HG02943 (cell line): ENCODE results near the gene RPN2.

ENCODE experiments used
- ATAC-seq: cut with Tn5 transposase; IDR thresholded peaks from one replicate; pipeline ENCODE4 v1.9.1; 2021; ENCODE audit warnings: mild to moderate bottlenecking, low read depth, moderate library complexity; ENCODE audit not compliant: unreplicated experiment

RPN2 gene

DNA sequence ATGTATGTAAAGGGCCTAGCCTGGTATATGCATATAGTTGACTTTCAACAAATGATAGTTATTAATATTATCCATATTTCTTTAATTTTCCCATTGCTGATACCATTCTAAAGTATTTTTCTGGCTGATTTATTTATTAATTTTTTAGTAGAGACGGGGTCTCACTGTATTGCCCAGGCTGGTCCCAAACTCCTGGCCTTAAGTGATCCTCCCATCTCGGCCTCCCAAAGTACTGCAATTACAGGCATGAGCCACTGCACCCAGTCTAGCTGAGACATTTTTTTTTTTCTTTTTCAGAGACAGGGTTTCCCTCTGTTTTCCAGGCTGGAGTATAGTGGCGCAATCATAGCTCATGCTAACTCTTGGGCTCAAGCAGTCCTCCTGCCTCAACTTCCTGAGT, 30.1 kb downstream of the RPN2 start:
- no peak for ATAC-seq

DNA sequence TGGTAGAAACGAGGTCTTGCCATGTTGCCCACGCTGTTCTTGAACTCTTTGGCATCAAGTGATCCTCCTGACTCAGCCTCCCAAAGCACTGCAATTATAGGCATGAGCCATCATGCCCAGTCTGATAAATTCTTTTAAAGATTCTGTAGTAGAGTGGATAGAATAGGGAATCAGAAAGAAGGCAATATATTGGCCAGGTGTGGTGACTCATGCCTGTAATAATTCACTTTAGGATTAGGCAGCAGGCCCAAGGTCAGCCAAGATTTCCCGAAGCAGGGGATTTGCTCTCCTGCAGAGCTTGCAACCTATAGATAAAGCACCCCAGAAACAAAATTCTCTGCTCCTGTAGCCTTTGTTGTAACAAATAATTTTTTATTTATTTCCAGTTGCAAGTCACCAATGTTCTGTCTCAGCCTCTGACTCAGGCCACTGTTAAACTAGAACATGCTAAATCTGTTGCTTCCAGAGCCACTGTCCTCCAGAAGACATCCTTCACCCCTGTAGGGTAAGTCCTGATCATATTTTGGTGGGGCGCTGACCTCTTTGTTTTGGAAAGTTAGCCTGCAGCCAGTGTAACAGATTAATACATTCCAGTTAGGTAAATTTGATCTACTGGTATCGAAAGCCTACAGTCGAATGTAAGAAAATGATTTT, 30.7 kb downstream of the RPN2 start:
- ATAC-seq = no peak

DNA sequence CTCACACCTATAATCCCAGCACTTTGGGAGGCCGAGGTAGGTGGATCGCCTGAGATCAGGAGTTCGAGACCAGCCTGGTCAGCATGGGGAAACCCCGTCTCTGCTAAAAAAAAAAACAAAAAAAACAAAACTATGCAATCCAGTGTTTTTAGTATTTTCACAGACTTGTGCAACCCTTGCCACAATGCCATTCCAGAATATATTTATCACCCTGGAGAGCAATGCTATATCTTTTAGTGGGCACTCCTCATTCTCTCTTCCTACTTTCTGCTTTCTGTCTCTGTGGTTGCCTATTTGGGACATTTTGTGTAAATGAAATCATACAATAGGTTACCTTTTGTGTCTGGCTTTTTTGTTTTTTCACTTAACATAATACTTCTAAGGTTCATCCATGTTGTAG, 39.3 kb downstream of the RPN2 start:
- ATAC-seq = no peak

DNA sequence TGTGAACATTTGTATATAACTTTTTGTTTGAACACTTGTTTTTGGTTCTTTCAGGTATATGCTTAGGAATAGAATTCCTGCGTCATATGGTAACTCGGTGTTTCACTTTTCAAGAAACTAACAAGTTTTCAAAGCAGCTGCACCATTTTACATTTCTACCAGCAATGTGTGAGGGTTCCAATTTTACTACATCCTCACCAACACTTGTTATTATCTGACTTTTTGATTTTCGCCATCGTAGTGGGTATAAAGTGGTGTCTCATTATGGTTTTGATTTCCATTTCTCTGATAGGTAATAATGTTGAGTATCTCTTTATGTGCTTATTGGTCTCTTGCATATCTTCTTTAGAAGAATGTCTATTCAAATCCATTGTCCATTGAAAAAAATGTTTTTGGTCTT, 39.8 kb downstream of the RPN2 start:
- no peak for ATAC-seq

DNA sequence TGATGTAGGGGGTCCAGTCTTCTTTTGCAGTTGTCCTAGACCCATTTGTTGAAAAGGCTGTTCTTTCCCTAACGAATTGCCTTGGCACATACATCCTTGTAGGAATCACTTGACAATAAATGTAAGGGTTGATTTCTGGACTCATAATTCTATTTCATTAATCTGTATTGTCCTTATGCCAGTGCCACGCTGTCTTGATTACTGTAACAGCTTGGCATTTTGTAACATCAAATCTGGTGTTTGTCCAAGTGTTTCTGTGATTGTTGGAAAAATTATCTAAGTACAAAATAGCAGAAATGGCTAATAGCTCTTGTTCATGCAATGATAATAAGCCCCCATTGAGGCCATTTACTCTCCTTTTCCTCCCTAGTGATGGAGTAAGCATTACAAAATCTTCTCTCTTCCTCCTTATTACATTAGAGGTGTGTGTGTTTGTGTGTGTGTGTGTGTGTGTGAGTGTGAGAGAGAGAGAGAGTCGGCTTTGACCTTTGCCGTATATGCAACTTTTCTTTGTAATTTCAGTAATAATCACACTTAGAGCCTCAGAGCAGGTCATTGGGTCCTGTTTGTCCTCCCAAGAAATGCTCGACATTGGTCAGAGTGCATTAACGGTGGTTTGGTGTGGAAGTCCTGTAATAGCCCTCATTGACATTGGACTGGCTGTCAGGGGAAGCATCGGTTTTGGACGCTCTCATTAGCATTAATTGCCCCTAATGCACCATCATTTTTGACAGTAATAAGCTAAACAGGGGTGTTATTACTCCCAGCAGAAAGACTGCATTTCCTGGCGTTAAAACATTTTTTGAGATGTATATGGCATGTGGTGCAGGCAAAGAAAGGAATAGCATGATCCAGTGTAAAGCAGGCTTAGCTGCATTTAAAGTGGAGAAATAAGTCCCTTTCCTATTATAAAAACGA, 40.9 kb downstream of the RPN2 start:
- ATAC-seq = no peak

GRCh38 chr20:37220731-37221130, 41.6 kb downstream of the RPN2 start:
- ATAC-seq = no peak

GRCh38 chr20:37222086-37222485, 43.0 kb downstream of the RPN2 start:
- ATAC-seq = no peak

- ATAC-seq = no peak
Observed at GRCh38 chr20:37223053-37223452, 43.9 kb downstream of the RPN2 start.

- ATAC-seq = no peak
Observed at GRCh38 chr20:37225146-37225545, 46.0 kb downstream of the RPN2 start.

GRCh38 chr20:37226889-37227288, 47.8 kb downstream of the RPN2 start:
- no peak for ATAC-seq

DNA sequence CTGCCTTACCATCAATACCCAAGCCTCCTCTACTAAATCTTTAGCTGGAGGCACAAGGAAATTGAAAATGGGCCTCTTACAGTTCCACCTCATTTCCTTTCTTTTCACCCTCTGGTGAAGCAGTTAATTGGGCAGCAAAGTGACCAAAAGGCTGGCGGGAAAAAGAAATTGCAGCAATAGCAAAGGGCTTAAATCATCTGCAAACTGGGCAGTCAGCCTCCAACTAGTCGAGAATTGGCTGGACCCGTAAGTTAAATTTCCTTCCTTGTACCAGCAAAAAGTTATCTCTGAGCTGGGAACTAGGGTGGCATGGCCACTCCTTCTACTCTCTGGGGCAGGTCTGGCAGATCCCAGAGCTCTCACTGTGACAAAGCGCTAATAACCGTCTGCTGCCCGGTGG, 49.0 kb downstream of the RPN2 start:
- no peak for ATAC-seq

GRCh38 chr20:37228656-37229055, 49.5 kb downstream of the RPN2 start:
- no peak for ATAC-seq

- ATAC-seq = no peak
Observed at GRCh38 chr20:37229357-37229756, 50.2 kb downstream of the RPN2 start.

DNA sequence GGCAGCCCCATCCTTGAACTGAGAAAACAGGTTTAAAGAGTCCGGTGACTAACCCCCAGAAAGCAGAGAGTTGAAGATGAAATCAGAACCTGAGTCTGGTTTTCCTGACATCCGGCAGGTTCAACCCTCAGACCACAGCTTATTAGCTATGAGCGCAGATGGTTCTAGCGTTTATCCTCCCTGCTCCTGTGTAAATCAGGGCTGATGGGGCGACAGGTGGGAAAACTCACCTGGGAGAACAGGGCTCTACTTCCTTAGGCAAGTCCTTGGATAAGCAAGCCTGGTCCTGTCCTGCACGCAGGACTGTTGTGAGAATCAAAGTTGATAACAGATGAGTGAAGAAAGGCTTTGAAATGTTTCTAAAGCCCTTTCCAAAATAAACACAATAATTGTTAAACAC, 51.1 kb downstream of the RPN2 start:
- ATAC-seq = no peak

- ATAC-seq = no peak
Observed at GRCh38 chr20:37231947-37232630, 53.0 kb downstream of the RPN2 start.

GRCh38 chr20:37233548-37234253, 54.6 kb downstream of the RPN2 start:
- ATAC-seq = no peak

- no peak for ATAC-seq
Observed at GRCh38 chr20:37234254-37234581, 55.1 kb downstream of the RPN2 start.

DNA sequence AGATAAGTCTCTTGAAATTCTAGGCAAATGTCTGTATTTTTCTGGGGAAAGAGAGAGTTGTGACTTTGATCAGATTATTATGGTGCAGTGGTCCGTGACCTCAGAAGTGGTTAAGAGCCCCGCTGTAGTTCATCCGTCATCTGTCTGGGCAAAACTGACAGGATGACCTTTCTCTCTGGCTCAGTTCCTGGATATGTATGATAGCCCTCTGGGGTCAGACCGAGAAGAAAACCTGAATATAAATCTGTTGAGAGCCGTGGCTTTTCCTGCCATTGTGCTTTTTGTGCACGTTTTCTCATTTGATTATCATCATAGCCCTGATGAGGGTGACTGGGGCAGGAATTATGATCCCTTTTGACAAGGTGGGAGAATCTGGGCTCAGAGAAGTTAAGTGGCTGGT, 55.9 kb downstream of the RPN2 start:
- ATAC-seq = no peak

DNA sequence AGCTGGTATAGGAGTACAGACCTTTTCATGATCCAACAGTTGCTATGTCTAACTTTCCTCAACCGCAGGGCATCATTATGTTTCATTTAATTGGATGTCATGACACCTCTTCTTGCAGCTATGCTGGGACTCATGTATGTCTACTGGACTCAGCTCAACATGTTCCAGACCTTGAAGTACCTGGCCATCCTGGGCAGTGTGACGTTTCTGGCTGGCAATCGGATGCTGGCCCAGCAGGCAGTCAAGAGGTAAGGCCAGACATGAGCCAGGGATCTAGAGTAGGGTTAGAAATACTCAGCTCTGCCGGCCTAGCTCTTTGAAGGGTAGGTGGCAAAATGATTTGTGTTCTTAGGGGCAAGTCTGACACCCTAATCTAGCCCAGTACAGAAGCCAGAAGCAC, 57.3 kb downstream of the RPN2 start:
- ATAC-seq = no peak

GRCh38 chr20:37237656-37238055, 58.5 kb downstream of the RPN2 start:
- ATAC-seq = no peak

DNA sequence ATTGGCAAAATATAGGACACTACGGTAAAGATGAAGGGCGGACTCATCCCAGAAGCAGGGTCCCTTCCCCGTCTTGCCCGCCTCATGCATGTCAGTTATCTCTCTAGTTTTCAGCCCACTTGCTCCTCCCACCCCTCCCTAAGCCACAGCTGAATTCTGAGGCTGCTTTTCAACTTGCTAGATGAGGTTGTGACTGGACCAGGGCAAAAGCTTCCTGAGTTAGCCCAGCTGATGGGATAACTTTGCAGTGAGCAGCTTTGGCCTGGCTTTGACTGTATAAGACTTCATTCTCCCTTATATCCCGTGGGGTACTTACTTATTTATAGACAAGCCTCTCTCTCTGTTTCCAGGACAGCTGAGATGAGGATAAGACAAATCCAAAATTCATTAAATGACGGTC, 59.3 kb downstream of the RPN2 start:
- ATAC-seq = no peak
